GM18517 (cell line): ENCODE results near the gene TSPAN4.
A peak's percentile ranks its signal among the peaks of the same experiment; 100 is the strongest.

Experiments used
- ATAC-seq: cut with Tn5 transposase; IDR thresholded peaks from one replicate; pipeline ENCODE4 v1.9.1; 2021; ENCODE audit warnings: mild to moderate bottlenecking, moderate library complexity; ENCODE audit not compliant: unreplicated experiment

Gene TSPAN4

DNA sequence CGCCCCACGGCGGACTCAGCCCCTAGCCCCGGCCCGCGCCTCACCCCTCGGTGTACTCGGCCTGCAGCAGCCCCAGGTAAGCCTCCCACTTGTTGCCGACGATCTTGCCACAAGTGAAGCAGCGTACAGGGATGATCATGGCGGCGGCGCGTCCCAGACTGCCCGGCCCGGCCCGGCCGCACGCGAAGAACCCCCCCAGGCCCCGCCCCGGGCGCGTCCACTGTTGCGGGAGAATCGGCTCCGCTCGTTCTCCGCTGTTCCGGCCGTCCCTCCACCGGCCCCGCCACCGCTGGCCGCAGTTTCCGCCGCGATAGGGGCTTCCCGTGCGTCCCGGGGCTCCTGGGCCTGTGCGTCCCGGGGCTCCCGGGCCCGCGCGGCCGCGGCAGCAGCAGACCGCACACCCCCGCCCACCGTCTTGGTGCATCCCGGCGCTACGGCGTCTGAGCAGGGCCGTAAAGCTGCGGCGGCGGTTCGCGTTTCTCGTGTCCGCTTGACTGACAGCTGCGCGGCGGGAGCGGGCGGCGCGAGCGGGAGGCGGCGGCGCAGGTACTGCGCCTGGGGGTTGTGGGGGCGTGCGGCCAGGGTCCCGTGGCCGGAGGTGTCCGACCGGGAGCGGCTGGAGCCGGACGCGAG, at the start of gene TSPAN4, which contains the start of gene POLR2L:
TSPAN4 (plus strand) TSS at position 483 of the 633 bp plus-strand sequence. CDS start 7,453 bp downstream, outside the sequence.
POLR2L (minus strand) TSS at position 160 of the 633 bp plus-strand sequence; CDS start at position 139, 21 bp downstream.
- ATAC-seq = peak; percentile 47

DNA sequence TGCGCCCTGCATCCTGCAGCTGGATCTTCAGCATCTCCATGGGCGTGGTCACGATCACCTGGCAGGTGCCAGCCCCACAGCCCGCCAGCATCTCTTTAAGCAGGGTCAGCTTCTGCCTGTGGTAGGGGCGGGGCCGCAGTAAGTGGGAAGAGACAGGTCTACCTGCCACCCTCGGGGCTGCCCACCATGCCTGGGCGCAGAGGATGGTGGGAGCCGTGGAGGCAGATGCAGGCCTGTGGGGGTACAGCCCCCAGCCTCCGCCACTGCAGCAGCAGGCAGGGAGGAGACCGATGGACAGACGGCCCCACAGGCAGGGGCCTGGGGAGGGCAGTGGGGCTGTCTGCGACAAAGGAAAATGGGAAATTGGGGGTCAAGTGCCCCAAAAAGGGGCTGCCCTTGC, 49.8 kb upstream of the TSPAN4 start:
- no peak for ATAC-seq

- no peak for ATAC-seq
These were observed 49.1 kb upstream of the TSPAN4 start for GRCh38 chr11:793556-793955.

DNA sequence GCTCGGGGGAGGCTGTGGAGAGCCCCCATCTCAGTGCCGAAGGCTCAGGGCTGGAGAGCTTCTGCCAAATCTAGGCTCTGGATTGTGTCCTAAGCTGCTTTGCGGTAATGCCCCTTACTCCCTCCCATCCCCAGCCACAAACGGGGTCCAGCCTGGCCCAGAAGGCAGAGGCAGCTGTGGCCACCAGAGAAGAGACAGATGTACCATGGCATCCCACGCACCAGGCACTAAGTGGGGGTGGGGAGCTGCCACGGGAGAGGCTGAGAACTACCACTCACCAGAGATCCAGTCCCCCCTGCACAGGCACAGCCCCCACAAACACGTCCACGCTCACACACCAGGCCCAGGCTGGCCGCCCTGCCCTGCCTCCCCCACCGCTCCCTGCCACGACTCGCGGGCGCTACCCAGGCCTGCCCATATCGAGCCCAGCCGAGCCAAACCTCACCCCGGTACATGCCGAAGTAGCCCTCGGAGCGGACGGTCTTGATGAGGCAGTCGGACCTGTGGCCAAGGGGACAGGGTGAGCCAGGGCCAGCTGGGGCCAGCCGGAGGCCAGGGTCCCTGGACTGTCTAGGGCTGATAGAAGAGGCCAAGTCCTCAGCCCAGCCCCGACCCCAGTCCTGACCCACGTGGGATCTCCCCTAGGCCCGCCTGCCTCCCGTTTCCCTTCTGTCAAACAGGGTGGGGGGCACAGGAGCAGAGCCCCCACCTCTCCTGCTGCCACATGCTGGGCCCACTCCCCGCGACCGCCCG, 48.5 kb upstream of the TSPAN4 start:
- ATAC-seq = no peak

GRCh38 chr11:794766-795633, 47.7 kb upstream of the TSPAN4 start:
- no peak for ATAC-seq

- no peak for ATAC-seq
These were observed 46.8 kb upstream of the TSPAN4 start for GRCh38 chr11:795634-796564.

DNA sequence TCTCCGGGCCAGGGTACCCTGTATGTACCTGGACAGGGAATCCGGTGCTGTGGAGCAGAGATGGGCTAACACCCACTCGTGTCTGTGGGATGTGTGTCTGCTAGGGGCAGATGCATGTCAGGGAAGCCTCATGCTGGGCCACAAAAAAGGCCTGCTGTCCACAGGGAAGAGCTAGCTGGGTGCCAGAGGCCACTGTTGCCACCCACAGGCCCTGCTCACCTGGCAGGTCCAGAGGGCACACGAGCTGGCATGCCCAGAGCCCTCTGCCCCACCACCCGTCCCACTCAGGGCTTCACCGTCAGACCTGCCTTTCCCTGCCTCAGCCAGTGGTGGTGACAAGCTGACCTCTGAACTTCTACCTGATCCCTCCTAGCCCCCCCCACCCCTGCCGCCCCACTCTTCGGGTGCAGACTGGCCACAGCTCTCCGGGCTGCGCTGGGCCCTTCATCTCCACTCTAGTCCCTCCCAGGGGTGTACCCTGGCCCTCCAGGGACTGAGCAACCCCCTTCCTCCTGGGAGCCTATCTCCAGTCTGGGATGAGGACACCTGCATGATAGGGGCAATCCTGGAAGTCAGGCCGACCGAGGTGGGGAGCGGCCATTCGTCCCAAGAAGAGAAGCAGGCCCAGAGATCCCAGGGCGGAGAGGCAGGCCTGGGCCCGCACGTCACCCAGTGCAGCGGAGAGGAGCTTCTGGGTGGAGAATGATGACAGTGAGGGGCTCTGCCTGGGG, 45.9 kb upstream of the TSPAN4 start:
- no peak for ATAC-seq

- peak; percentile 42 for ATAC-seq
These were observed 45.2 kb upstream of the TSPAN4 start for GRCh38 chr11:797296-798092.

GRCh38 chr11:798093-798713, 44.4 kb upstream of the TSPAN4 start, which contains the start of gene SLC25A22:
SLC25A22 (minus strand) TSS chr11:798281; CDS start chr11:795006, 3,275 bp downstream.
- peak; percentile 56 for ATAC-seq

GRCh38 chr11:799641-800316, 42.9 kb upstream of the TSPAN4 start:
- no peak for ATAC-seq

DNA sequence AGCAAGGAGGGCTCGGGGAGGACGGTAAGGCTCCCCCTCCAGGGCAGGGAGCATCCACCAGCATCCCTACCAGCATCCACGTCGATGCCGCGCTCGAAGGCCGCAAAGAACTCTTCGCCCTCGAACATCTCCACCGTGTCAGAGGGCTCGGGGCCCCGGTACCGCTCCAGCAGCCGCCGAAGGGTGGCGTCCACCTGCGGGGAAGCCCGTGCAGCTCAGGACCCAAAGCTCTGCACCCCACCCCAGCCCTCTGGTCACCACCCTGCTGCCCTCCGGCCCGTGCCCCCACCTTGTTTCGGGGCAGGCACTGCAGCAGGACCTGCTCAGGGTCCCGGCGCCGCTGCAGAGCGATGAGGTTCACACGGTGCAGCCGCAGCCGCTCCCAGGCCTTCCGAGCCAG, 42.2 kb upstream of the TSPAN4 start:
- no peak for ATAC-seq

DNA sequence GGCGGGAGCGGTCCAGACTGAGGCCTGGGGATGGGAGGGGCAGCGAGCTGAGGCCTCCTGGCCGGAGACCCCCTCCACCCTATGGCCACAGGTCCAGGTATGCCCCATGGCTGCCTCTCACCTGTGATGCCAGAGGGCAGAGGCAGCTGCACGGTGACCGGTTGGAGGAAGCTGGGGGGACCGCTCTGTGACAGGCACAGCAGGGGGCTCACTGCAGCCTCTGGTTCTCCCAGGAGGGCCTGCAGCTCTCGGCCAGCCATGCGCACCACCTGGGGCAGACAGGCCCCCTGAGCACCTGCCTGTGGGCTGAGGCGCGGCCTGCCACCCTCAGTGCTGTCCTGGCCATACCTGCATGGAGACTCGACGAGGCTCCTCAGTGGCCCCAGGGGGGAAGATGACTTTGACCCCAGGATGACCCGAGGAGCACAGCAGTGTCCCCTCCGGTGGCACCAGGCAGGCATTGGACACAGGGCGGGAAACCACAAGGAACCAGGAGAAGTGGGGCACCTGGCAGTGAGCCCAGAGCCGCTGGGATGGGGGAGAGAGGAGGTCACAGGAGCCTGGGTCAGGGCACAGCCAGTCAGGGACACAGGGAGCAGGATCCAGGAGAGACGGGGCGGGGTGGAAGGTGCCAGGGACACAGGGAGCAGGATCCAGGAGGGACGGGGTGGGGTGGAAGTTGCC, 41.4 kb upstream of the TSPAN4 start:
- no peak for ATAC-seq

- no peak for ATAC-seq
These were observed 40.5 kb upstream of the TSPAN4 start for GRCh38 chr11:802018-802617.

DNA sequence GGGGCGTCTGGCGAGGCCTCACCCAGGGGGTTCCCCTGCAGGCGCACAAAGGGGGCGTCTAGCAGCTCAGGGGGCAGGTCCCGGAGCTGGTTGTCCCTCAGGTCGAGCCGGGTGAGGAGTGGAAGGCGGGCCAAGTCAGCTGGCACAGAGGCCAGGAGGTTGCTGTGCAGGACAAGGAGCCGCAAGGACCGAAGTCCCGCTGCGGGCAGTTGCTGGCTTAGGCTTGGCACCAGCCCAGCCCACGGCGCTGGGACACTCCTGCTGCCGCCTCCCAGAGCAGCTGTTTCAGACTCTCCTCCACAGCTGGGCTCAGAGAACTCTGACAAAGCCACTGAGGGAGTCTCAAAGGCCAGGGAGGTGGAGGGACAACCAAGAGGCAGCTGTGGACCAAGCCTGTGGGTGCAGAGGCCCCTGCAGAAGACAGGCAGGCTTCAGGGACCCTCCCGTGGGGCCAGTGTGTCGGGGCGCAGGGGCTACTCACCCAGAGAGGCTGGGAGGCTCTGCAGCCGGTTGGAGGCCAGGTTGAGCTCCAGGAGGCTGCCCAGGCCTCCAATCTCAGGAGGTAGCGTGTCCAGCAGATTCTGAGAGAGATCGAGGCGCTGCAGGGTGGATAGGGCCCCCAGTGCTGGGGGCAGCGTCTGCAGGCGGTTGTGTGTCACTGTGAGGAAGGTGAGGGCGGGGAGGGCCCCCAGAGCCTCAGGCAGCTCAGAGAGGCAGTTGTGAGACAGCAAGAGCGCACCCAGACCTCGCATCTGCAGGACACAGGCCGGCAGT, 39.8 kb upstream of the TSPAN4 start:
- no peak for ATAC-seq

DNA sequence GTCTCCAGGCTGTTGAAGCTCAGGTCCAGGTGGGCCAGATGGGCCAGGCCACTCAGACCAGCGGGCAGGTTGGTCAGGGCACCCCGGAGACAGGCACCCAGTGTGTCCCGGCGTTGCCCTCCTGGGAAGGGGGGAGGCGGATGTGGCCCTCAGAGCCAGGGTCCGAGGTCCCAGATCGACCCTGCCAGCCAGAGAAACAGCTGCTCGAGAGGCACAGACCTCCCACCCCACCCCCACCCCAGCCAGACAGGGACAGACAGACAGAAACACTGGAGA, 39.2 kb upstream of the TSPAN4 start:
- no peak for ATAC-seq
